ACC112 (cell line): ENCODE data around the gene MACROD2.

Experiments used
- H2AFZ ChIP-seq: fragments of 200-600 bp; sonication (generic); one replicate; pipeline ENCODE4 v1.6.0; 2017; ENCODE audit warnings: antibody characterized with exemption, low read length; ENCODE audit not compliant: unreplicated experiment
- H3K27ac ChIP-seq: fragments of 200-600 bp; sonication (generic); 2 replicates; pipeline ENCODE4 v1.5.1; 2014; ENCODE audit warnings: low read depth, mild to moderate bottlenecking, antibody characterized with exemption, low read length, moderate library complexity
- H3K27me3 ChIP-seq: fragments of 200-600 bp; sonication (generic); 2 replicates; pipeline ENCODE4 v1.6.1; 2014; ENCODE audit warnings: mild to moderate bottlenecking, antibody characterized with exemption, low read length, moderate library complexity, mixed read lengths; ENCODE audit not compliant: insufficient read depth
- H3K36me3 ChIP-seq: fragments of 200-600 bp; sonication (generic); 2 replicates; pipeline ENCODE4 v1.6.1; 2016; ENCODE audit warnings: mild to moderate bottlenecking, antibody characterized with exemption, low read length, moderate library complexity, mixed read lengths; ENCODE audit not compliant: insufficient read depth
- H3K4me1 ChIP-seq: fragments of 200-600 bp; sonication (generic); one replicate; pipeline ENCODE4 v1.6.1; 2016; ENCODE audit warnings: low read length, mixed read lengths; ENCODE audit not compliant: insufficient read depth, unreplicated experiment, control insufficient read depth
- H3K4me3 ChIP-seq: fragments of 200-600 bp; sonication (generic); 2 replicates; pipeline ENCODE4 v1.5.1; 2014; ENCODE audit warnings: mild to moderate bottlenecking, low read depth, low read length
- H3K79me2 ChIP-seq: fragments of 200-600 bp; sonication (generic); one replicate; pipeline ENCODE4 v1.6.0; 2016; ENCODE audit warnings: low read length; ENCODE audit not compliant: control insufficient read depth, unreplicated experiment, insufficient read depth

Gene MACROD2

GRCh38 chr20:16054985-16055384, 2059.7 kb downstream of the MACROD2 start:
- Histone ChIP-seq H3K36me3 (no peaks in the 10 kb centered on the region), H3K27me3 (0 out of 2 replicates have a peak, but pooled peaks cover 4% of the 10 kb centered on the region), H3K4me1 (no peaks in the 10 kb centered on the region), H3K79me2 (no peaks in the 10 kb centered on the region), H3K4me3 (no peak overlapping the region), H2AFZ (no peak overlapping the region), H3K27ac (no peak overlapping the region)

DNA sequence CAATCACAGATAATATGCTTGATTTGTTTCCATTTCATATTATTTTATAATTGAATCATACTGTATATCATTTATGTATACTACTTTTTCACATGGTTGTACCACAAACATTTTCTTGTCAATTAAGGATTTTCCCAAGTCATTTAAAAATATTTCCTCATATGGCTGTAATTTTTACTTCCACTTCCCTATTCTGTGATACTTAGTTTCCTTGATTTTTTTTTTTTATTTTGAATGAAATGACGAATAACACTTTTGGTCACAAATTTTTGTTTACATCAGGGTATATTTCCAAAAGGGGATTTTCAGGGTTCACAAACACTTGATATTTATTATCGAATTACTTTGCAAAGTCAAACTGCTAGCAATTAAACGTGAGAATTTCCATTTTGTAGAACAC, 2062.3 kb downstream of the MACROD2 start:
- Histone ChIP-seq H3K4me3 (no peak overlapping the region), H2AFZ (no peak overlapping the region), H3K79me2 (no peaks in the 10 kb centered on the region), H3K27me3 (no peaks in the 10 kb centered on the region), H3K36me3 (no peaks in the 10 kb centered on the region), H3K4me1 (no peaks in the 10 kb centered on the region), H3K27ac (no peak overlapping the region)

DNA sequence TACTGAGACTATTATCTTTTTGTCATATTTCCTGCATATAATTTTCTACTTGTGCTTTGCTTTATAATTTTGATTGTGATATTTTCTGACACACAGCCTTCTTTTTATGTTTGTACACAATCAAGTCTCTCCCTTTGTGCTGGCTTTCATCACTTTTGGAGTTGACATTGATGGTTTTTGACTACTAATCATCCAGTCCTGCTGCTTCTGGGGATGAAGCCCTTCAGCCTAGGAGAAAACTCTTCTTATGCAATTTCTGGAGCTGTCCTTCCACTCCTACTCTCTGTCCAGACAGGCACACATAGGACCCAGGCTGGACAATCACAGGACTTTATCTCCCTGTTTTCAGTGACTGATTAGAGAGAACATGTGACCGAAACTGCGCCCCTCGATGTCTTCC, 2063.0 kb downstream of the MACROD2 start:
- Histone ChIP-seq H3K4me3 (no peak overlapping the region), H3K4me1 (no peaks in the 10 kb centered on the region), H3K27ac (no peak overlapping the region), H2AFZ (no peak overlapping the region), H3K79me2 (no peaks in the 10 kb centered on the region), H3K27me3 (no peaks in the 10 kb centered on the region), H3K36me3 (no peaks in the 10 kb centered on the region)

GRCh38 chr20:16059841-16060240, 2064.5 kb downstream of the MACROD2 start:
- Histone ChIP-seq H3K27me3 (no peaks in the 10 kb centered on the region), H3K36me3 (no peaks in the 10 kb centered on the region), H3K27ac (no peak overlapping the region), H3K4me3 (no peak overlapping the region), H2AFZ (no peak overlapping the region), H3K4me1 (no peaks in the 10 kb centered on the region), H3K79me2 (no peaks in the 10 kb centered on the region)

GRCh38 chr20:16061351-16061750, 2066.0 kb downstream of the MACROD2 start:
- Histone ChIP-seq H3K4me1 (no peaks in the 10 kb centered on the region), H3K4me3 (no peak overlapping the region), H3K27ac (no peak overlapping the region), H3K27me3 (no peaks in the 10 kb centered on the region), H3K36me3 (no peaks in the 10 kb centered on the region), H2AFZ (no peak overlapping the region), H3K79me2 (no peaks in the 10 kb centered on the region)

GRCh38 chr20:16062661-16063581, 2067.6 kb downstream of the MACROD2 start:
- Histone ChIP-seq H3K36me3 (no peaks in the 10 kb centered on the region), H3K4me3 (no peak overlapping the region), H3K27me3 (no peaks in the 10 kb centered on the region), H2AFZ (no peak overlapping the region), H3K4me1 (no peaks in the 10 kb centered on the region), H3K27ac (no peak overlapping the region), H3K79me2 (no peaks in the 10 kb centered on the region)

DNA sequence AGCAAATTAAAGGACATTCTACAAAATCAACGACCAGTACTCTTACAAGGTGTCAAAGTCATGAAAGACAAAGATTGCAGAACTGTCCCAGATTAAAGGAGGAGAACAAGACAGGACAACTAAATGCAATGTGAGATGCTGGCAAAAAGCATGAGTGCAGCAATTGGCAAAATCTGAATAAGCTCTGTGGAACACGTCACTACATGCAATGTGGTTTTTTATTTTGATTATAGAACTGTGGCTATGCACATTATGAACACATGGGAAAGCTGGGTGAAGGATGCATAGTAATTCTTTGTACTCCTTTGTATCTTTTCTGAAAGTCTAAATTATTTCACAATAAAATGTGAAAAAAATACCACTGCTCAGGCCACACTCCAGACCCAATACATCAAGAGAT, 2068.6 kb downstream of the MACROD2 start:
- H3K27ac ChIP-seq = no peak overlapping the region
- no peak overlapping the region for H3K4me3 ChIP-seq
- H2AFZ ChIP-seq = no peak overlapping the region
- no peaks in the 10 kb centered on the region for H3K36me3 ChIP-seq
- H3K79me2 ChIP-seq = no peaks in the 10 kb centered on the region
- H3K27me3 ChIP-seq = no peaks in the 10 kb centered on the region
- no peaks in the 10 kb centered on the region for H3K4me1 ChIP-seq

DNA sequence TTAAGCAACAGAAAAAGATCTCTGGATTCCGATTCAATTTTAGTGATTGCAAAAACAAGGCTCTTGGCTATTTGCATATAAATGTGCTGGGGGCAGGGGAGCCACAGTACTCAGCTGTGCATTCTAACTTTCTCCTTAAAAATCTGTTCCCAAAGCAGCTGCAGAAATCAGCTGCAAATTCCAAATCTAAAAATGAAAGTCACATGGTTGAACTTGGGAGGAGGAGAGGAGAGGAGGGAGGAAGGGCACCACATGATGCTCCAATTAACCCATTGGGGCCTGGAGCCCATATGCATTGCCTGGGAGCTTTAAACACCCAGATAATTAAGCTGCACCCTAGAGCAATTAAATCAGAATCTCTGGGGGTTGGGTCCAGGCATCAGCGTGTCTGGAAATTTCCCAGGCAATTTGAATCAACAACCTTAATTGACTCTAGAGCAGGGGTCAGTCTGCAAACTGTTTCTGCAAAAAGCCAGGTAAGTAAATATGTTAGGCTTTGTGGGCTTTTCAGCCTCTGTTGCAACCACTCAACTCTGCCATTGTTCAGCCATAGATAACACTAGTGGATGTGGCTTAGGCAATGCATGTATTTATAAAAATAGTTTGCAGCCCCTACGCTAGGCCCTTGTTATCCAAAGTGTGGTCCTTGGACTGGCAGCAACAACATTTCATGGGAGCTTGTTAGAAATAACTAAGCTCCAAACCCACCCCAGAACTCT, 2069.8 kb downstream of the MACROD2 start:
- no peak overlapping the region for H3K4me3 ChIP-seq
- no peaks in the 10 kb centered on the region for H3K36me3 ChIP-seq
- no peak overlapping the region for H2AFZ ChIP-seq
- no peaks in the 10 kb centered on the region for H3K79me2 ChIP-seq
- H3K27ac ChIP-seq = no peak overlapping the region
- H3K4me1 ChIP-seq = no peaks in the 10 kb centered on the region
- H3K27me3 ChIP-seq = no peaks in the 10 kb centered on the region

GRCh38 chr20:16066571-16066970, 2071.3 kb downstream of the MACROD2 start:
- H3K4me3 ChIP-seq = no peak overlapping the region
- H3K27me3 ChIP-seq = no peaks in the 10 kb centered on the region
- H3K79me2 ChIP-seq = no peaks in the 10 kb centered on the region
- no peak overlapping the region for H3K27ac ChIP-seq
- no peak overlapping the region for H2AFZ ChIP-seq
- H3K4me1 ChIP-seq = no peaks in the 10 kb centered on the region
- H3K36me3 ChIP-seq = no peaks in the 10 kb centered on the region

- Histone ChIP-seq H3K27ac (no peak overlapping the region), H3K4me1 (no peaks in the 10 kb centered on the region), H3K4me3 (no peak overlapping the region), H3K36me3 (no peaks in the 10 kb centered on the region), H3K79me2 (no peaks in the 10 kb centered on the region), H2AFZ (no peak overlapping the region), H3K27me3 (no peaks in the 10 kb centered on the region)
These were observed 2074.2 kb downstream of the MACROD2 start for GRCh38 chr20:16069389-16070010.
